Stimulated activated effector memory CD8-positive, alpha-beta T cell treated with anti-CD3 and anti-CD28 coated beads, Interleukin-12 subunit alpha, Interleukin-12 subunit beta, amount 100 ng/mL, for 72 hours (primary cell): Measurements from ENCODE around the gene VAT1L.

Experiments
- ATAC-seq: fragments of 150-1000 bp; cut with Tn5 transposase; 2 replicates; pipeline ENCODE4 v1.10.0; 2021
- DNase-seq, 2 donors: peaks; one replicate each; pipeline ENCODE4 v3.0.0; 2021 to 2022; ENCODE audit warnings: low spot score in 2 of 2
- H3K27ac Mint-ChIP-seq: one replicate; pipeline ENCODE4 v1.8.0; 2022; ENCODE audit warnings: mild to moderate bottlenecking, mixed read lengths
- H3K36me3 Mint-ChIP-seq: one replicate; pipeline ENCODE4 v1.8.0; 2022; ENCODE audit warnings: mild to moderate bottlenecking, mixed read lengths
- H3K4me1 Mint-ChIP-seq: one replicate; pipeline ENCODE4 v1.8.0; 2022; ENCODE audit warnings: mixed read lengths
- H3K4me3 Mint-ChIP-seq: one replicate; pipeline ENCODE4 v1.8.0; 2022; ENCODE audit warnings: mild to moderate bottlenecking, mixed read lengths
- H3K9me3 Mint-ChIP-seq: one replicate; pipeline ENCODE4 v1.8.0; 2022; ENCODE audit warnings: mixed read lengths

VAT1L gene

GRCh38 chr16:77949445-77949844 is 161.1 kb downstream of the VAT1L start:
- ATAC-seq (no peak), DNase-seq (no peak)
- Mint-ChIP-seq H3K27ac (no peak overlapping the region), H3K9me3 (no peaks in the 10 kb centered on the region), H3K4me1 (no peaks in the 10 kb centered on the region), H3K4me3 (no peak overlapping the region), H3K36me3 (no peaks in the 10 kb centered on the region)

GRCh38 chr16:77951788-77952187 is 163.4 kb downstream of the VAT1L start:
- no peak overlapping the region for H3K27ac Mint-ChIP-seq
- DNase-seq (no peak), ATAC-seq (no peak)
- H3K4me3 Mint-ChIP-seq, result no peak overlapping the region
- H3K4me1 Mint-ChIP-seq, result no peaks in the 10 kb centered on the region
- no peaks in the 10 kb centered on the region for H3K36me3 Mint-ChIP-seq
- no peaks in the 10 kb centered on the region for H3K9me3 Mint-ChIP-seq

GRCh38 chr16:77955127-77955526 is 166.8 kb downstream of the VAT1L start:
- no peaks in the 10 kb centered on the region for H3K9me3 Mint-ChIP-seq
- no peak for ATAC-seq

GRCh38 chr16:77956231-77956630 is 167.9 kb downstream of the VAT1L start:
- H3K36me3 Mint-ChIP-seq, result no peaks in the 10 kb centered on the region
- ATAC-seq (no peak), DNase-seq (no peak)
- no peak overlapping the region for H3K27ac Mint-ChIP-seq
- H3K4me1 Mint-ChIP-seq, result no peaks in the 10 kb centered on the region
- no peaks in the 10 kb centered on the region for H3K9me3 Mint-ChIP-seq
- no peak overlapping the region for H3K4me3 Mint-ChIP-seq

More at GRCh38 chr16:77955127-77955526, 166.8 kb downstream of the VAT1L start:
- no peaks in the 10 kb centered on the region for H3K4me1 Mint-ChIP-seq
- no peaks in the 10 kb centered on the region for H3K36me3 Mint-ChIP-seq
- no peak for DNase-seq
- H3K27ac Mint-ChIP-seq, result no peak overlapping the region
- H3K4me3 Mint-ChIP-seq, result no peak overlapping the region

- Mint-ChIP-seq H3K27ac (no peak overlapping the region), H3K9me3 (no peaks in the 10 kb centered on the region), H3K36me3 (no peaks in the 10 kb centered on the region), H3K4me1 (peaks cover 11% of the 10 kb centered on the region), H3K4me3 (no peak overlapping the region)
- DNase-seq (no peak), ATAC-seq (no peak)
Measured at GRCh38 chr16:77960766-77961165, 172.4 kb downstream of the VAT1L start.

GRCh38 chr16:77961814-77962213 is 173.4 kb downstream of the VAT1L start:
- ATAC-seq (peak; percentile 14), DNase-seq (no peak)
- Mint-ChIP-seq H3K36me3 (no peaks in the 10 kb centered on the region), H3K4me1 (peaks cover 11% of the 10 kb centered on the region), H3K27ac (no peak overlapping the region), H3K9me3 (no peaks in the 10 kb centered on the region), H3K4me3 (no peak overlapping the region)

- Mint-ChIP-seq H3K4me1 (peaks cover 11% of the 10 kb centered on the region), H3K9me3 (no peaks in the 10 kb centered on the region), H3K36me3 (no peaks in the 10 kb centered on the region), H3K27ac (no peak overlapping the region), H3K4me3 (peak overlapping the region; percentile 52)
- DNase-seq (no peak), ATAC-seq (no peak)
Measured at GRCh38 chr16:77962689-77963088, 174.3 kb downstream of the VAT1L start.

GRCh38 chr16:77963185-77964044 is 175.1 kb downstream of the VAT1L start:
- Mint-ChIP-seq H3K4me1 (peaks cover 11% of the 10 kb centered on the region), H3K36me3 (no peaks in the 10 kb centered on the region), H3K9me3 (no peaks in the 10 kb centered on the region), H3K4me3 (peak overlapping the region; percentile 52), H3K27ac (peak overlapping the region; percentile 82)
- DNase-seq (no peak), ATAC-seq (no peak)

GRCh38 chr16:77965346-77965745 is 177.0 kb downstream of the VAT1L start:
- DNase-seq, result no peak
- Mint-ChIP-seq H3K27ac (no peak overlapping the region), H3K4me3 (no peak overlapping the region), H3K9me3 (no peaks in the 10 kb centered on the region), H3K4me1 (peaks cover 11% of the 10 kb centered on the region), H3K36me3 (no peaks in the 10 kb centered on the region)
- no peak for ATAC-seq

- no peak overlapping the region for H3K27ac Mint-ChIP-seq
- H3K9me3 Mint-ChIP-seq, result no peaks in the 10 kb centered on the region
- H3K4me3 Mint-ChIP-seq, result no peak overlapping the region
- ATAC-seq (no peak), DNase-seq (no peak)
- H3K4me1 Mint-ChIP-seq, result peaks cover 16% of the 10 kb centered on the region
- no peaks in the 10 kb centered on the region for H3K36me3 Mint-ChIP-seq
Measured at GRCh38 chr16:77967054-77967904, 178.9 kb downstream of the VAT1L start.

GRCh38 chr16:77969861-77970260 is 181.5 kb downstream of the VAT1L start:
- peaks cover 5% of the 10 kb centered on the region for H3K4me1 Mint-ChIP-seq
- DNase-seq, result no peak

GRCh38 chr16:77970371-77970770 is 182.0 kb downstream of the VAT1L start:
- H3K27ac Mint-ChIP-seq, result no peak overlapping the region
- ATAC-seq (no peak), DNase-seq (no peak)
- no peaks in the 10 kb centered on the region for H3K9me3 Mint-ChIP-seq
- H3K4me1 Mint-ChIP-seq, result peaks cover 5% of the 10 kb centered on the region
- no peaks in the 10 kb centered on the region for H3K36me3 Mint-ChIP-seq
- no peak overlapping the region for H3K4me3 Mint-ChIP-seq

More at GRCh38 chr16:77969861-77970260, 181.5 kb downstream of the VAT1L start:
- Mint-ChIP-seq H3K9me3 (no peaks in the 10 kb centered on the region), H3K36me3 (no peaks in the 10 kb centered on the region), H3K4me3 (no peak overlapping the region), H3K27ac (no peak overlapping the region)
- no peak for ATAC-seq

- ATAC-seq, result peak; percentile 72
- Mint-ChIP-seq H3K4me3 (no peak overlapping the region), H3K36me3 (no peaks in the 10 kb centered on the region), H3K9me3 (no peaks in the 10 kb centered on the region), H3K27ac (no peak overlapping the region), H3K4me1 (peaks cover 5% of the 10 kb centered on the region)
- DNase-seq, result peak; percentile 69 to 81
Measured at GRCh38 chr16:77971306-77972061, 183.1 kb downstream of the VAT1L start.

- Mint-ChIP-seq H3K4me3 (no peak overlapping the region), H3K4me1 (peaks cover 5% of the 10 kb centered on the region), H3K36me3 (no peaks in the 10 kb centered on the region), H3K27ac (no peak overlapping the region), H3K9me3 (no peaks in the 10 kb centered on the region)
- ATAC-seq (no peak), DNase-seq (no peak)
Measured at GRCh38 chr16:77972062-77972392, 183.7 kb downstream of the VAT1L start.

GRCh38 chr16:77974883-77975282 is 186.5 kb downstream of the VAT1L start:
- Mint-ChIP-seq H3K27ac (no peak overlapping the region), H3K4me3 (no peak overlapping the region), H3K4me1 (peaks cover 5% of the 10 kb centered on the region), H3K9me3 (no peaks in the 10 kb centered on the region), H3K36me3 (no peaks in the 10 kb centered on the region)
- ATAC-seq, result no peak
- DNase-seq, result no peak
